Thyroid gland (tissue), 4 donors: Measurements from ENCODE around the gene ZYG11B.

ENCODE experiments used
- POLR2A ChIP-seq, 2 donors: fragments of 450-650 bp; IDR thresholded peaks; one replicate each; pipeline ENCODE4 v1.6.1; 2017; ENCODE audit warnings: antibody characterized with exemption in 2 of 2, mild to moderate bottlenecking in 2 of 2, moderate library complexity in 1 of 2
- TF ChIP-seq, protein P1 (sequence below), 6 experiments: fragments of 200-600 bp in 3 of 6; fragments of 450-650 bp in 3 of 6; sonication (generic) in 3 of 6; IDR thresholded peaks; one replicate each; pipeline ENCODE4 v1.5.1; 2016 to 2019; ENCODE audit warnings: antibody characterized with exemption in 6 of 6, mild to moderate bottlenecking in 2 of 6, inconsistent platforms in 1 of 6, moderate library complexity in 1 of 6

DNA sequence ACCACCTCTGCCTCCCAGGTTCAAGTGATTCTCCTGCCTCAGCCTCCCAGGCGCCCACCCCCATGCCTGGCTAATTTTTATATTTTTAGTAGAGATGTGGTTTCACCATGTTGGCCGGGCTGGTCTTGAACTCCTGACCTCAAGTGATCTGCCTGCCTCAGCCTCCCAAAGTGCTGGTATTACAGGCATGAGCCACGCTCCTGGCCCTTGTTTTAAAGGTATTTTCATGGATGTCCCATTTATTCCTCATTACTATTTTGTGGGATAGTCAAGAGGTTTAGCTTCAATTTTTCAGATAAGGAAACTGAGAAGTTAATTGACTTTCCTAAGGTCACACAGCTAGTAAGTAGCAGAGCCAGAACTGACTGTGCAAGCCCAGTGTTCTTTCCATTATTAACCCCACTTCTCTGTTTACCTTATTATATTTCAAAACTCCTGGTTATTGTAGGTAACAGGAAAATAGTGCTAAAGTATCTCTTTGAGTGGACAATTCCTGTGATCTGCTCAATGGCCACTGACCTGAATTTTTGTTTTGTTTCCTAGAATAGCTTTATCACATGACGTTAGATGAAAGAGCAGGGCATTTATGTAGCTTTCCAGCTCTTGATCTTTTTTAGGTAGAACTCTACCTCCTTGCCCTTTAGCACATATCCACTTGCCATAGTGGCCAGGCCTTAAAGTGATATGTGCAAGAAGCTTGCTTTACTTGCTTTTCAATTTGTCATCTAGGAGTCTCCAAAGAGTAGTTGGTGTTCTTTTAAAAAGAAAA is 13.6 kb downstream of the ZYG11B start:
- TF ChIP-seq, protein P1, sequence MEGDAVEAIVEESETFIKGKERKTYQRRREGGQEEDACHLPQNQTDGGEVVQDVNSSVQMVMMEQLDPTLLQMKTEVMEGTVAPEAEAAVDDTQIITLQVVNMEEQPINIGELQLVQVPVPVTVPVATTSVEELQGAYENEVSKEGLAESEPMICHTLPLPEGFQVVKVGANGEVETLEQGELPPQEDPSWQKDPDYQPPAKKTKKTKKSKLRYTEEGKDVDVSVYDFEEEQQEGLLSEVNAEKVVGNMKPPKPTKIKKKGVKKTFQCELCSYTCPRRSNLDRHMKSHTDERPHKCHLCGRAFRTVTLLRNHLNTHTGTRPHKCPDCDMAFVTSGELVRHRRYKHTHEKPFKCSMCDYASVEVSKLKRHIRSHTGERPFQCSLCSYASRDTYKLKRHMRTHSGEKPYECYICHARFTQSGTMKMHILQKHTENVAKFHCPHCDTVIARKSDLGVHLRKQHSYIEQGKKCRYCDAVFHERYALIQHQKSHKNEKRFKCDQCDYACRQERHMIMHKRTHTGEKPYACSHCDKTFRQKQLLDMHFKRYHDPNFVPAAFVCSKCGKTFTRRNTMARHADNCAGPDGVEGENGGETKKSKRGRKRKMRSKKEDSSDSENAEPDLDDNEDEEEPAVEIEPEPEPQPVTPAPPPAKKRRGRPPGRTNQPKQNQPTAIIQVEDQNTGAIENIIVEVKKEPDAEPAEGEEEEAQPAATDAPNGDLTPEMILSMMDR (IDR thresholded peaks at IDR 0.05): peak in 1 of 6 experiments; percentile 22
- peak in 1 of 2 donors; percentile 17 for TF ChIP-seq POLR2A (IDR thresholded peaks at IDR 0.05)
